Stomach (tissue), 4 donors: ENCODE data around the gene YKT6.

Experiments used
- CTCF ChIP-seq, 7 experiments: fragments of 450-650 bp in 4 of 7; fragments of 200-600 bp in 3 of 7; sonication (generic) in 3 of 7; IDR thresholded peaks; one replicate each; pipeline ENCODE4 v1.5.1; 2016 to 2019; ENCODE audit warnings: antibody characterized with exemption in 7 of 7, control low read depth in 2 of 7, mild to moderate bottlenecking in 1 of 7
- EP300 ChIP-seq: sonication (generic); formaldehyde crosslinking; IDR thresholded peaks from one replicate; pipeline ENCODE4 v1.6.1; 2017; ENCODE audit warnings: antibody characterized with exemption
- POLR2A ChIP-seq, 4 donors: fragments of 450-650 bp; IDR thresholded peaks; one replicate each; pipeline ENCODE4 v1.6.1; 2016; ENCODE audit warnings: antibody characterized with exemption in 4 of 4, control low read depth in 2 of 4, mild to moderate bottlenecking in 1 of 4, moderate library complexity in 1 of 4

GRCh38 chr7:44175730-44176129, 25.0 kb upstream of the YKT6 start:
- no peak for TF ChIP-seq CTCF (IDR thresholded peaks at IDR 0.05)
- TF ChIP-seq POLR2A (IDR thresholded peaks at IDR 0.05) = no peak
- TF ChIP-seq EP300 = no peak
